Activated naive CD4-positive, alpha-beta T cell treated with anti-CD3 and anti-CD28 coated beads, Interleukin-2, amount 10 ng/mL, durations not matched to agents 7 days and 5 days (primary cell): ENCODE measurements around the gene VPS52.
"Not testable (repeated sequence)": the region's sequence is repeated elsewhere in the genome, so short reads cannot be mapped to it uniquely, and the experiment has no call there.

Source experiments
- CTCF ChIA-PET: fragments of 350-600 bp; sonication (Branson Sonifier 250); formaldehyde crosslinking; loops from one replicate; lab custom pipeline; 2021; ENCODE audit warnings: antibody characterized with exemption; lab: Charles Lee
- DNase-seq: peaks from one replicate; pipeline ENCODE4 v3.0.0-alpha.2; 2020
- H3K27ac Mint-ChIP-seq: one replicate; pipeline ENCODE4 v1.8.0; 2021; ENCODE audit warnings: mild to moderate bottlenecking, moderate library complexity, mixed read lengths
- H3K27me3 Mint-ChIP-seq: one replicate; pipeline ENCODE4 v1.8.0; 2021; ENCODE audit warnings: mild to moderate bottlenecking, mixed read lengths
- H3K36me3 Mint-ChIP-seq: one replicate; pipeline ENCODE4 v1.8.0; 2021; ENCODE audit warnings: mixed read lengths
- H3K4me1 Mint-ChIP-seq: one replicate; pipeline ENCODE4 v1.8.0; 2021; ENCODE audit warnings: mixed read lengths
- H3K4me3 Mint-ChIP-seq: one replicate; pipeline ENCODE4 v1.8.0; 2021; ENCODE audit warnings: mild to moderate bottlenecking, moderate library complexity, mixed read lengths
- H3K9me3 Mint-ChIP-seq: one replicate; pipeline ENCODE4 v1.8.0; 2021; ENCODE audit warnings: mixed read lengths

The VPS52 gene

DNA sequence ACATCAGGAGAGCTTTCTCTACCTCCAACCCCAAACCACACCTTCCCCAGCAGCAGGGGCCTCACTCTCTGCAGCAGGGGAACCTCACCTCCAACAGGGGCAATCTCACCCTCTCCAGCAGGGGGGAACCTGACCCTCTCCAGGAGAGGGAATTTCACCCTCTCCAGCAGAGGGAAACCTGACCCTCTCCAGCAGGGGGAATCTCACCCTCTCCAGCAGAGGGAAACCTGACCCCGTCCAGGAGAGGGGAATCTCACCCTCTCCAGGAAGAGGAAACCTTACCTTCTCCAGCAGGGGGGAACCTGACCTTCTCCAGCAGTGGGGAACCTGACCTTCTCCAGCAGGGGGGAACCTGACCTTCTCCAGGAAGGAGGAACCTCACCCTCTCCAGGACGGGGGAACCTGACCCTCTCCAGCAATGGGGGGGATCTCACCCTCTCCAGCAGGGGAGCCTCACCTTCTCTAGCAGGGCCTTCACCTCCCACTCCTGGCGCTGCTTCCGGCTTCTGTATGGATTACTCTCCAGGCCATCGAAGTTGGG, 8.4 kb upstream of the VPS52 start:
- peaks cover 51% of the 10 kb centered on the region for H3K4me1 Mint-ChIP-seq
- no peak overlapping the region for H3K27ac Mint-ChIP-seq
- peaks cover 4% of the 10 kb centered on the region for H3K27me3 Mint-ChIP-seq
- H3K4me3 Mint-ChIP-seq, result no peak overlapping the region
- CTCF ChIA-PET, result no interaction called here
- DNase-seq, result peak; percentile 25
- H3K36me3 Mint-ChIP-seq, result peaks cover 48% of the 10 kb centered on the region
- no peaks in the 10 kb centered on the region for H3K9me3 Mint-ChIP-seq

DNA sequence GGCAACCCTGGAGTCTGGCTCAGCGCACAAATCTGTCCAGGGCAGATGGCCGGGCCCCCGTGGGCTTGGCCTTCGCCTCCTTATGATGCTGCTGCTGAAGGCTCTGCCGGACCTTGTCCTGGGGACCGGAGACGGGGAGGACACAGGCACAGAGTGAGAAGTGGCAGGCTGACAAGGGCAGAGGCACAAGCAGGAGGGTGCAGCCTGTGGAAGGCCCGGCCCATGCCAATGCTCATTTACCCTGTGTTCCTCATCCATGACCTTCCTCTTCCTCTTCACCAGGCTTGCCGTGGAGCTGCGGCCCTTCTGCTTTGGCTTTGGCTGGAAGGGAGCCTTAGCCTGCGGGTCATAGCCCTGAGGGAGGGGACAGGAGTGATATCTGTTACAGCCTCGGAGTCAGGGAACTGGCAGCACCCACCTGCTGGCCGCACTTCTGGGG, 7.6 kb upstream of the VPS52 start:
- CTCF ChIA-PET, result interaction anchor here (1.6 kb wide), 1 partner anchor 10 kb away, joined by 7 read pairs; the partner anchor contains the start of genes PFDN6 and WDR46
- peak; percentile 17 for DNase-seq
- Mint-ChIP-seq H3K9me3 (no peaks in the 10 kb centered on the region), H3K27me3 (peaks cover 4% of the 10 kb centered on the region), H3K4me1 (peaks cover 59% of the 10 kb centered on the region), H3K4me3 (no peak overlapping the region), H3K27ac (peak overlapping the region; percentile 97), H3K36me3 (peaks cover 56% of the 10 kb centered on the region)

DNA sequence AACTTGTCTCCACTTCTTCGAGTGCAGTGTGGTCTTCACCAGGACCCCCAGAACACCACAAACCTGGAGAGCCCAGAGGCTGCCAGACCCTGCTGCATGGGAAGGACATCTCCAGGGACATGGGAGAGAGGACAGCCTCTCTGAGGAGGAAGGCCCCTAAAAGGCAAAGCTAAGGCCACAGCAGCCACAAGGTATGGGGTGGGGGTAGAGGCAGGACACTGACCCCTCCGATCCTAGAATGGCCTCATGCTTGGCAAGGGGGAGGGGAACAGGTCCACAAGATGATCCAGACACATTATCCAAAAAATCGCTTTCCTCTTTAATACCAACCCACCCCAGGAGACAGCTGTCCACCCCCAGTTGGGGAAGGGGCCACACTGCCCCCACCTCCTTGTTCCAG, 7.1 kb upstream of the VPS52 start:
- CTCF ChIA-PET, result interaction anchor here (1.1 to 2.4 kb wide), 4 partner anchors 10 to 66 kb away, joined by 4 to 11 read pairs (median 7); partner anchors contain the start of genes PFDN6, RGL2 and WDR46
- Mint-ChIP-seq H3K4me1 (peaks cover 63% of the 10 kb centered on the region), H3K9me3 (no peaks in the 10 kb centered on the region), H3K27ac (peak overlapping the region; percentile 97), H3K27me3 (peaks cover 4% of the 10 kb centered on the region), H3K4me3 (peak overlapping the region; percentile 91), H3K36me3 (peaks cover 58% of the 10 kb centered on the region)
- peak; percentile 11 for DNase-seq

DNA sequence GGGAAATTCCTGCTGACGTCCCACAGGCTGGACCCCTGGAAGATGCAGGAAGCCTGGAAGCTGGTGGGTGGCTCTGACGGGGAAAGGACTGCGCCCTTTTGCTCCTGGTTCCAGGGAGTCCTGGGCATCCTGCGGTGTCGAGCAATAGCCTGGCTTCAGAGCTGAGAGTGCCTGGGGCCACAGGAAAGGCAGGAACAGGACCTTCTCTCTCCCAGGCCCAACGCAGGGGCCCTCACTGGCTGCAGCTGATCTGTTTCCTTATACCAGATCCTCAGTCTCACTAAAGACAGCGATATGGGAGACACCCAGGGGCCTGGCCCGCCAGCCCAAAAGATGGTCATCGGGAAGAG, 6.7 kb upstream of the VPS52 start:
- H3K9me3 Mint-ChIP-seq, result no peaks in the 10 kb centered on the region
- H3K36me3 Mint-ChIP-seq, result peaks cover 63% of the 10 kb centered on the region
- H3K27me3 Mint-ChIP-seq, result peaks cover 4% of the 10 kb centered on the region
- H3K27ac Mint-ChIP-seq, result peak overlapping the region; percentile 97
- H3K4me3 Mint-ChIP-seq, result peak overlapping the region; percentile 91
- H3K4me1 Mint-ChIP-seq, result peaks cover 67% of the 10 kb centered on the region
- CTCF ChIA-PET, result interaction anchor here (1.1 to 2.4 kb wide), 4 partner anchors 11 to 67 kb away, joined by 4 to 11 read pairs (median 7); partner anchors contain the start of genes PFDN6, RGL2 and WDR46
- no peak for DNase-seq

DNA sequence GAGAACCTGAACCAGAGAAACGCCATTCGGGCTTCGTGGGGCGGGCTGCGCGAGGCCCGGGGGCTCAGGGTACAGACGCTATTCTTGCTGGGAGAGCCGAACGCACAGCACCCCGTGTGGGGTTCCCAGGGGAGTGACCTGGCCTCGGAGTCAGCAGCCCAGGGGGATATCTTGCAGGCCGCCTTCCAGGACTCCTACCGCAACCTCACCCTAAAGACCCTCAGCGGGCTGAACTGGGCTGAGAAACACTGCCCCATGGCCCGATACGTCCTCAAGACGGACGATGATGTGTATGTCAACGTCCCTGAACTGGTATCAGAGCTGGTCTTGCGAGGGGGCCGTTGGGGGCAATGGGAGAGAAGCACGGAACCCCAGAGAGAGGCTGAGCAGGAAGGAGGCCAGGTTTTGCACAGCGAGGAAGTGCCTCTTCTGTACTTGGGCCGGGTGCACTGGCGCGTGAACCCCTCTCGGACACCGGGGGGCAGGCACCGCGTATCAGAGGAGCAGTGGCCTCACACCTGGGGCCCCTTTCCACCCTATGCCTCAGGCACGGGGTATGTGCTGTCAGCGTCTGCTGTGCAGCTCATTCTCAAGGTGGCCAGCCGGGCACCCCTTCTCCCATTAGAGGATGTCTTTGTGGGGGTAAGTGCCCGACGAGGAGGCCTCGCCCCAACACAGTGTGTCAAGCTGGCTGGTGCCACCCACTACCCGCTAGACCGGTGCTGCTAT, 6.2 kb upstream of the VPS52 start:
- peak overlapping the region; percentile 97 for H3K27ac Mint-ChIP-seq
- peak; percentile 56 for DNase-seq
- no peaks in the 10 kb centered on the region for H3K9me3 Mint-ChIP-seq

DNA sequence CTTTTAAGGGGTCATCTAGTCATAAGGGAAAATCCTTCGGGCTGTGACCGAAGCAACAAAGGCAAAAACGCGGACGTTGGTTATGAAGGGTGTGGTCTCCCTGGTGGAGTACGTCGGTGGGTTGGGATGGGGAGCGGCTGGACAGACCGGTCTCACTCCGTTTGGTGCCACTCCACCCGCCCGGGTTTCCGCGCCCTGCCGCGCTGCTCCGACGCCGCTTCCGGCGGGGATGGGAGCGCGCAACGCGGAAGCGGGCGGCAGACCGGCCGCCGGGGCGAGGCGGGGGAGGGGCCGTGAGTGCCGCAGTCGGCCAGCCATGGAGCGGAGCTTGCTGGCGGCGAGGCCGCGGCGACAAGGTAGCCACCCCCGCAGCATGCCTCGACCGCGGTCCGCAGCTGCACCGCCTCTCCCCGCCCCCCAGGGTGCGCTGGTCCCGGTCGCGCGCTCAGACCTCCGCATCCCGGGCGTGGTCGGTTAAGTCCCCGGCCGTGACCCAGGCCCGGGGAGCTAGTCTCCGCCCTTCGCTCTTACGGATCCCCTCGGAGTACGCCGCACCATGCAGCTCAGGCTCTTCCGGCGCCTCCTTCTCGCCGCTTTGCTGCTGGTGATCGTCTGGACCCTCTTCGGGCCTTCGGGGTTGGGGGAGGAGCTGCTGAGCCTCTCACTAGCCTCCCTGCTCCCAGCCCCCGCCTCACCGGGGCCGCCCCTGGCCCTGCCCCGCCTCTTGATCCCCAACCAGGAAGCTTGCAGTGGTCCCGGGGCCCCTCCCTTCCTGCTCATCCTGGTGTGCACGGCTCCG, 5.4 kb upstream of the VPS52 start, which contains the start of gene B3GALT4:
Gene B3GALT4 (plus strand): TSS at position 260 of the 799 bp plus-strand sequence. CDS start 297 bp downstream, at position 557.
- DNase-seq, result peak; percentile 85
- Mint-ChIP-seq H3K27ac (peak within 1 kb of the TSS; percentile 97), H3K4me3 (peak within 1 kb of the TSS; percentile 91), H3K27me3 (peaks cover 4% of the 10 kb centered on the region), H3K36me3 (peaks cover 65% of the 10 kb centered on the region), H3K4me1 (peaks cover 78% of the 10 kb centered on the region), H3K9me3 (no peaks in the 10 kb centered on the region)
- CTCF ChIA-PET, result interaction anchor here (0.6 to 2.4 kb wide), 8 partner anchors 22 to 300 kb away, joined by 3 to 15 read pairs (median 5); partner anchors contain the start of gene RGL2

More for the DNA sequence above, 6.2 kb upstream of the VPS52 start:
- Mint-ChIP-seq H3K4me1 (peaks cover 73% of the 10 kb centered on the region), H3K4me3 (peak overlapping the region; percentile 91), H3K27me3 (peaks cover 4% of the 10 kb centered on the region), H3K36me3 (peaks cover 65% of the 10 kb centered on the region)
- CTCF ChIA-PET, result interaction anchor here (0.6 to 2.4 kb wide), 9 partner anchors 11 to 300 kb away, joined by 3 to 15 read pairs (median 5); partner anchors contain the start of genes PFDN6, RGL2 and WDR46

DNA sequence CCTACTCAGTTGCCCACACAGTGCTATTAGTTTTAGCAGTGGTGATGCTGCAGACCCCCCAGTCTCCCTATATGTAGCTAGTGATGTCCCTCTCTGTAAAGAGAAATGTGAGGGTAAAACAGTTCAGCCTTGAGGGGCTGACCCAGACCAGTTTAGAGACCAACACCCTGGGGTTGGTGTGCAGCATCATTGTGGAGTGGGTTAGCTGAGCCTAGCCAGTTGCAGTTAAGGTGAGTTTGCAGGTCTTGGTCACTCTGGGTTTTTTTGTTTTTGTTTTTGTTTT, 4.8 kb upstream of the VPS52 start:
- Mint-ChIP-seq H3K36me3 (peaks cover 63% of the 10 kb centered on the region), H3K9me3 (no peaks in the 10 kb centered on the region), H3K4me1 (peaks cover 77% of the 10 kb centered on the region), H3K4me3 (peak overlapping the region; percentile 91), H3K27me3 (peaks cover 4% of the 10 kb centered on the region), H3K27ac (peak overlapping the region; percentile 92)
- CTCF ChIA-PET, result interaction anchor here (1.3 to 2.4 kb wide), 4 partner anchors 23 to 149 kb away, joined by 3 to 15 read pairs (median 8); partner anchors contain the start of gene RGL2
- peak; percentile 11 for DNase-seq

DNA sequence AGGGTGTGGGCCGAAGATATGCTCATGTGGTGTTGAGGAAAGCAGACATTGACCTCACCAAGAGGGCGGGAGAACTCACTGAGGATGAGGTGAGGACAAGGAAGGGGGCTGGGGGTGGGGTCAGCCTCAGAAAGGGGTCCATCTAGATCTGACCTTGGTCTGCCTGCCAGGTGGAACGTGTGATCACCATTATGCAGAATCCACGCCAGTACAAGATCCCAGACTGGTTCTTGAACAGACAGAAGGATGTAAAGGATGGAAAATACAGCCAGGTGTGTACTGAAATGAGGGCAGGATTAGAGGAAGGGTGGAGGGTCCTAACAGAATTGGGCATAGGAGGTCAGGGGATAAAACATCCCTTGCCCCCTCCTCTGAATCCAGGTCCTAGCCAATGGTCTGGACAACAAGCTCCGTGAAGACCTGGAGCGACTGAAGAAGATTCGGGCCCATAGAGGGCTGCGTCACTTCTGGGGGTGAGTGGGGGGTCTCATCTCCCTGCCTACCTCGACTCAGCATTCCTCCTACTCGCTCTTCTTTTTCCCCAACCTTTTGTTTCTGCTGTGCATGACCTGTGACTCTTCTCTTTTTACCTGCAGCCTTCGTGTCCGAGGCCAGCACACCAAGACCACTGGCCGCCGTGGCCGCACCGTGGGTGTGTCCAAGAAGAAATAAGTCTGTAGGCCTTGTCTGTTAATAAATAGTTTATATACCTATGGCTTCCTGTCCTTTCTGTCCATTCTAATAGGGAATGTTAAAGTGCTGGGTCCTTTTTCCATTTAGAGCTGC, 4.3 kb upstream of the VPS52 start:
- H3K27ac Mint-ChIP-seq, result peak overlapping the region; percentile 92
- DNase-seq, result peak; percentile 21
- not testable (repeated sequence) for H3K27me3 Mint-ChIP-seq, H3K9me3 Mint-ChIP-seq
- CTCF ChIA-PET, result interaction anchor here (1.3 to 2.4 kb wide), 4 partner anchors 23 to 150 kb away, joined by 3 to 15 read pairs (median 8); partner anchors contain the start of gene RGL2
- H3K36me3 Mint-ChIP-seq, result peaks cover 60% of the 10 kb centered on the region
- peaks cover 77% of the 10 kb centered on the region for H3K4me1 Mint-ChIP-seq
- H3K4me3 Mint-ChIP-seq, result peak overlapping the region; percentile 91

DNA sequence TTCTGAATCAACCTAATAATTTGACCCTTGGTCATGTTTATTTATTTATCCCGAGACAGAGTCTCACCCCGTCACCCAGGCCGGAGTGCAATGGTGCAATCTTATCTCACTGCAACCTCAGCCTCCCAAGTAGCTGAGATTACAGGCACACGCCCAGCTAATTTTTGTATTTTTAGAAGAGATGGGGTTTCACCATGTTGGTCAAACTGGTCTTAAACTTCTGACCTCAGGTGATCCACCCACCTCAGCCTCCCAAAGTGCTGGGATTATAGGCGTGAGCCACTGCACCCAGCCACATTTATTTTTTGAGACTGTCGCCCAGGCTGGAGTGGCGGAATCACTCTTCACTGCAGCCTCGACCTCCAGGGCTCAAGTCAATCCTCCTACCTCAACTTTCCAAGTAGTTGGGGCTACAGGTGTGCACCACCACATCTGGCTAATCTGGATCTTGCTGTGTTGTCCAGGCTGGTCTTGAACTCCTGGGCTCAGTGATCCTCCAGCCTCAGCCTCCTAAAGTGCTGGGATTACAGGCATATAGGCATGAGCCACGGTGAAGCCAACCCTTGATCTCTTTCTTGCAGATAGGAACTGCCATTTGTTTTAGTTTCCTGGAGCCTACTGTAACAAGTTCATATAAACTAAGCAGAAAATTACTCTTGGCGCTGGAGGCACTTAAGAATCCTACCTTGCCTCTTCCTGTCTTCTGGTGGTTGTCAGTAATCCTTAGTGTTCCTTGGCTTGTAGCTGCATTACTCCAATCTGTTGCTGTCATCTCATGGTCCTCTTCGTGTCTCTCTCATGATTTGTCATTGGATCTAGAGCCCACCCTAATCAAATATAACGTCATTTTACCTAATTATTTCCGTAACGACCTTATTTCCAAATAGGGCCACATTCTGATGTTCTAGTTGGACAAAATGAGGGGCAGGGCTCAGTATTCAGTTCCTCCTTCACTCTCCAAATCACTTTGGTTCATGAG, 2.5 kb upstream of the VPS52 start:
- peaks cover 54% of the 10 kb centered on the region for H3K36me3 Mint-ChIP-seq
- CTCF ChIA-PET, result no interaction called here
- H3K4me1 Mint-ChIP-seq, result peaks cover 80% of the 10 kb centered on the region
- peak; percentile 10 for DNase-seq
- H3K27ac Mint-ChIP-seq, result peak overlapping the region; percentile 98
- H3K9me3 Mint-ChIP-seq, result no peaks in the 10 kb centered on the region
- peak overlapping the region; percentile 94 for H3K4me3 Mint-ChIP-seq
- H3K27me3 Mint-ChIP-seq, result peaks cover 4% of the 10 kb centered on the region

DNA sequence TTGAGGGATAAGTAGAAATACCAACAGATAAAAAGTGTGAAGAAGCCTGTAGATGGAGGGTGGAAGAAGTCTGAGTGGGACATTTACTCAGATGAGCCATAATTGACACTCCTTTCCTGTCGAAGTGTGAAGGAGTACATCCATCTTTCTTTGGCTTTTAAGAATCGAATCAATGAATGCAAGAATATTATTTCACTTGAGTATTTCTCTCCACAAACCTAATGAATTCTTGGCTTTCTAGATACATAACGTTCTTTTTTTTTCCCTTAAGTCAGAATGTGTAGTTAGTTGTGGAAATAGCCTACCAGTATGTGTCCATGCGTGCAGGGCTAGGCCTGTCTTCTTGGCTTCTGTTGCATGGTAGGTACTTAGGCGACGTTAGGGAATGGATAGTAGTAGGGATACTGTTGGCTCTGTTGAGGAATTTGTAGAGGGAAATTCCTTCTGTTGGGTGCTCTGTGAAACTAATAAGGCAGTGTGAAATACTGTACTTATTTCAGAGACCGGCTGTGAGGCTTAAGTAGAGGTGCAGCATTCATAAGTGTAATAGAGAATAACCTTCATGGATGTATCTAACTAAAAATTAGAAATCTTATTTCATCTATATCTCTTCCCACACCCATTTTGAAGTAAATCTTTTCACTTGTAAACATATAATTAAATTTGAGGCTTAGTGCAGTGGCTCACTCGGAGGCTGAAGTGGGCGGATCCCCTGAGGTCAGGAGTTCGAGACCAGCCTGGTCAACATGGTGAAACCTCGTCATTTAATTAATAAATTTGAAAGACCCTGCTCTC, 1.6 kb upstream of the VPS52 start:
- DNase-seq, result peak; percentile 8
- H3K4me3 Mint-ChIP-seq, result peak overlapping the region; percentile 94
- H3K36me3 Mint-ChIP-seq, result peaks cover 54% of the 10 kb centered on the region
- no peaks in the 10 kb centered on the region for H3K9me3 Mint-ChIP-seq
- H3K27me3 Mint-ChIP-seq, result peaks cover 4% of the 10 kb centered on the region
- CTCF ChIA-PET, result interaction anchor here (1.2 kb wide), 1 partner anchor 71 kb away, joined by 4 read pairs; no protein-coding TSS in a partner anchor
- H3K27ac Mint-ChIP-seq, result peak overlapping the region; percentile 98
- peaks cover 71% of the 10 kb centered on the region for H3K4me1 Mint-ChIP-seq

DNA sequence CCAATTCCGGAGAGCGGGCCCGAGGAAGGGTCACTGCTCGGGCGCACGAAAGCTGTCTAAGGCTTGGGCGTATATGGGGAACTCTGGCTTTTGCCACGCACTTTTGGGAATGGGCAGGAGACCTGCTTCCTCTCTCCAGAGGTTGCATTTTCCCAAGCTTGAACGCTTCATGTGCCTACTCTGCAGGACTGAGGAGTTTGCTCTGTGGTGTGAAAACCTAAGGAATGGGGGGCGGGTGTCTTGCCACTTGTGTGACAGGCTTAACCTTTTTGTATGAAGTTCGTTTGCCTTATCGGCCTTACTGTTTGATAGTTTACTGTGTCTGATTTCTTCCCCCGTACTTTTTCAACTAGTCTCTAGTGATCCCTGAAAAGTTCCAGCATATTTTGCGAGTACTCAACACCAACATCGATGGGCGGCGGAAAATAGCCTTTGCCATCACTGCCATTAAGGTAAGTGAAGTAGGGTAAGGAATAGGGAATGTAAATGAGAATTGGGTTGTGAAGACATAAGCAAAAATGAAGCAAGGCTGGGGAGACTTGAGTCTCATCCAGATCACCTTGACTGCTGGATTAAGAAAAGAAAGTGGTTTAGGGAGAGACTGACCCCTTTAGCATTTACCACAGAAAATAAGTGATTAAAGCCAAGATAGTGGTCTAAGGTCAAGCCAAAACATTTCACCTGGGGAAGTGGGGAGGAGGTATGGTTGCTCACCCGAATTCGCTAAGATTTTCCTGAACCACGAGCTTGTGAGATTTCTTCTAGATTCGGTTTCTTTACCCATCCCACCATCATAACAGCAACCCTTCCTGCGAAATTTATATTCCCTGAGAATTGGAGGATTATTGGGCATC, 826 bp upstream of the VPS52 start:
- CTCF ChIA-PET, result interaction anchor here (0.9 to 1.2 kb wide), 3 partner anchors 18 to 72 kb away, joined by 3 to 4 read pairs (median 3); no protein-coding TSS in a partner anchor
- no peak for DNase-seq
- peak overlapping the region; percentile 94 for H3K4me3 Mint-ChIP-seq
- H3K4me1 Mint-ChIP-seq, result peaks cover 64% of the 10 kb centered on the region
- H3K36me3 Mint-ChIP-seq, result peaks cover 57% of the 10 kb centered on the region
- peaks cover 4% of the 10 kb centered on the region for H3K27me3 Mint-ChIP-seq
- peak overlapping the region; percentile 98 for H3K27ac Mint-ChIP-seq
- H3K9me3 Mint-ChIP-seq, result no peaks in the 10 kb centered on the region
